PC-3 (cell line): ENCODE measurements around the gene NEDD4L. TPM values are rescaled to one million over a fixed set of nuclear protein-coding genes. Genes with fewer than 3 reads are reported as not detected.

Experiments
- ATAC-seq: fragments of 200-7000 bp; cut with Tn5 transposase; 2 replicates; pipeline ENCODE4 v1.9.1; 2020; ENCODE audit warnings: mild to moderate bottlenecking, moderate library complexity
- BruUV-seq: library from RNA; stranded (reverse); fragments of 400-500 nt; replicated peaks from 2 replicates; lab custom pipeline; 2021; lab: Mats Ljungman, UMichigan
- CTCF ChIA-PET: fragments of 300-600 bp; sonication (Branson Sonifier 250); formaldehyde crosslinking; loops from one replicate; lab custom pipeline; 2022; ENCODE audit warnings: antibody characterized with exemption; lab: Charles Lee
- POLR2A ChIA-PET: fragments of 300-600 bp; sonication (Branson Sonifier 250); formaldehyde crosslinking; loops from one replicate; lab custom pipeline; 2022; ENCODE audit warnings: antibody characterized with exemption; ENCODE audit not compliant: unreplicated experiment; lab: Charles Lee
- DNase-seq: peaks from one replicate; pipeline ENCODE4 v3.0.0-alpha.2; 2015
- H2AFZ ChIP-seq: fragments of 300-600 bp; sonication (generic); 2 replicates; pipeline ENCODE4 v1.6.0; 2016; ENCODE audit warnings: antibody characterized with exemption, low read length
- H3F3A ChIP-seq: fragments of 300-600 bp; sonication (generic); one replicate; pipeline ENCODE4 v1.6.0; 2017; ENCODE audit warnings: antibody characterized with exemption, low read length, control low read depth, mild to moderate bottlenecking; ENCODE audit not compliant: unreplicated experiment
- H3K27ac ChIP-seq: fragments of 300-600 bp; sonication (generic); 2 replicates; pipeline ENCODE4 v1.5.1; 2016; ENCODE audit warnings: mild to moderate bottlenecking, low read length
- H3K27me3 ChIP-seq: fragments of 300-600 bp; sonication (generic); 2 replicates; pipeline ENCODE4 v1.6.1; 2016; ENCODE audit warnings: low read length, mixed read lengths
- H3K36me3 ChIP-seq: fragments of 300-600 bp; sonication (generic); 2 replicates; pipeline ENCODE4 v1.6.1; 2016; ENCODE audit warnings: low read depth, mixed run types, low read length, mixed read lengths
- H3K4me1 ChIP-seq: fragments of 300-600 bp; sonication (generic); 2 replicates; pipeline ENCODE4 v1.5.1; 2016; ENCODE audit warnings: low read length; ENCODE audit not compliant: insufficient read depth
- H3K4me2 ChIP-seq: fragments of 300-600 bp; sonication (generic); 2 replicates; pipeline ENCODE4 v1.6.0; 2016; ENCODE audit warnings: low read length
- H3K4me3 ChIP-seq: fragments of 300-600 bp; sonication (generic); 2 replicates; pipeline ENCODE4 v1.5.1; 2016; ENCODE audit warnings: mild to moderate bottlenecking, low read length, mixed read lengths
- H3K79me2 ChIP-seq: fragments of 300-600 bp; sonication (generic); 2 replicates; pipeline ENCODE4 v1.6.1; 2017; ENCODE audit warnings: low read length, mixed read lengths
- H3K9ac ChIP-seq: fragments of 300-600 bp; sonication (generic); 2 replicates; pipeline ENCODE4 v1.6.0; 2016; ENCODE audit warnings: mild to moderate bottlenecking, low read length
- H3K9me2 ChIP-seq: fragments of 300-600 bp; sonication (generic); replicated peaks from 2 replicates; pipeline ENCODE4 v1.6.1; 2016; ENCODE audit warnings: mixed run types, low read length, mixed read lengths
- H3K9me3 ChIP-seq: fragments of 300-600 bp; sonication (generic); 2 replicates; pipeline ENCODE4 v1.6.1; 2016; ENCODE audit warnings: low read length, mixed read lengths
- H4K20me1 ChIP-seq: fragments of 300-600 bp; sonication (generic); 2 replicates; pipeline ENCODE4 v1.6.1; 2016; ENCODE audit warnings: low read length, mixed read lengths
- CTCF ChIP-seq: fragments of 300-600 bp; sonication (generic); conservative IDR thresholded peaks from 2 replicates; pipeline ENCODE4 v1.5.1; 2017; ENCODE audit warnings: antibody characterized with exemption, low read depth, mild to moderate bottlenecking, low read length
- EZH2 ChIP-seq: fragments of 300-600 bp; sonication (generic); IDR thresholded peaks from one replicate; pipeline ENCODE4 v1.6.1; 2017; ENCODE audit warnings: antibody characterized with exemption, mild to moderate bottlenecking, low read length; ENCODE audit not compliant: unreplicated experiment
- EZH2phosphoT487 ChIP-seq: fragments of 300-600 bp; sonication (generic); IDR thresholded peaks from 2 replicates; pipeline ENCODE4 v1.6.1; 2018; ENCODE audit warnings: mild to moderate bottlenecking, antibody characterized with exemption, low read length, borderline replicate concordance
- intact Hi-C: fragments of 100-400 bp; cut with micrococcal nuclease; formaldehyde crosslinking; loops from 2 replicates; pipeline ENCODE4 v1.9.0; 2023
- total RNA-seq: library from RNA; depleted of rRNA; stranded (reverse); fragments of >200 nt; gene quantifications from 2 replicates; pipeline ENCODE4 v1.2.3, GENCODE V29; 2014

NEDD4L gene
- total RNA-seq, 1 experiment from 2014 or later = 105 TPM

- intact Hi-C loops = no loop called here
- Histone ChIP-seq H4K20me1 (no peaks in the 10 kb centered on the region), H3K36me3 (no peaks in the 10 kb centered on the region), H3K4me2 (no peak overlapping the region), H3K4me3 (no peak overlapping the region), H3K27me3 (no peaks in the 10 kb centered on the region), H3K4me1 (peaks cover 11% of the 10 kb centered on the region), H3K9ac (no peak overlapping the region), H3K9me2 (no peaks in the 10 kb centered on the region), H2AFZ (no peak overlapping the region), H3F3A (no peaks in the 10 kb centered on the region), H3K9me3 (no peaks in the 10 kb centered on the region), H3K27ac (no peak overlapping the region), H3K79me2 (no peaks in the 10 kb centered on the region)
- no peak for ATAC-seq
- TF ChIP-seq EZH2 (no peak), CTCF (no peak), EZH2phosphoT487 (no peak)
- DNase-seq = no peak
- ChIA-PET CTCF (no interaction called here), POLR2A (interaction anchor here (0.6 kb wide), 1 partner anchor 175 kb away, joined by 4 read pairs; no protein-coding TSS in a partner anchor)
- BruUV-seq = no TSS peak
Measured at GRCh38 chr18:58020567-58021107, 23.4 kb upstream of the NEDD4L start.

GRCh38 chr18:58021504-58021903 is 22.5 kb upstream of the NEDD4L start:
- TF ChIP-seq EZH2 (no peak), CTCF (no peak), EZH2phosphoT487 (no peak)
- H3K9ac ChIP-seq = no peak overlapping the region
- H4K20me1 ChIP-seq = no peaks in the 10 kb centered on the region
- H3K36me3 ChIP-seq = no peaks in the 10 kb centered on the region
- DNase-seq = no peak
- peaks cover 17% of the 10 kb centered on the region for H3K4me1 ChIP-seq
- no TSS peak for BruUV-seq
- H3K27me3 ChIP-seq = no peaks in the 10 kb centered on the region
- H3K9me3 ChIP-seq = no peaks in the 10 kb centered on the region
- no peak overlapping the region for H3K4me3 ChIP-seq
- POLR2A ChIA-PET = interaction anchor here (0.6 kb wide), 1 partner anchor 175 kb away, joined by 4 read pairs; no protein-coding TSS in a partner anchor
- no peaks in the 10 kb centered on the region for H3K9me2 ChIP-seq
- CTCF ChIA-PET = no interaction called here
- no peak for ATAC-seq
- H3K27ac ChIP-seq = no peak overlapping the region
- intact Hi-C loops = no loop called here
- H3F3A ChIP-seq = no peaks in the 10 kb centered on the region
- H3K4me2 ChIP-seq = no peak overlapping the region
- no peaks in the 10 kb centered on the region for H3K79me2 ChIP-seq
- no peak overlapping the region for H2AFZ ChIP-seq

- Histone ChIP-seq H3K9me3 (no peaks in the 10 kb centered on the region), H3K4me3 (no peak overlapping the region), H3K4me1 (peaks cover 8% of the 10 kb centered on the region; the same call in 1 of the 2 replicates), H3K36me3 (no peaks in the 10 kb centered on the region), H3K79me2 (no peaks in the 10 kb centered on the region), H3K27ac (no peak overlapping the region), H2AFZ (no peak overlapping the region), H3F3A (no peaks in the 10 kb centered on the region), H3K27me3 (no peaks in the 10 kb centered on the region), H4K20me1 (no peaks in the 10 kb centered on the region), H3K4me2 (no peak overlapping the region), H3K9me2 (no peaks in the 10 kb centered on the region), H3K9ac (no peak overlapping the region)
- POLR2A ChIA-PET = no interaction called here
- DNase-seq (no peak), ATAC-seq (no peak)
- intact Hi-C loops = no loop called here
- BruUV-seq = no TSS peak
- CTCF ChIA-PET = no interaction called here
- TF ChIP-seq CTCF = no peak
- no peak for TF ChIP-seq EZH2
- no peak for TF ChIP-seq EZH2phosphoT487
Measured at GRCh38 chr18:58023108-58023507, 20.9 kb upstream of the NEDD4L start.
